Central memory CD8-positive, alpha-beta T cell (primary cell): ENCODE data around the gene TENM3.

Source experiments
- ATAC-seq: fragments of 150-1000 bp; cut with Tn5 transposase; replicated peaks from 2 replicates; pipeline ENCODE4 v1.10.0; 2022; ENCODE audit warnings: mild to moderate bottlenecking, moderate FRiP score, moderate number of reproducible peaks; ENCODE audit not compliant: poor library complexity, severe bottlenecking; ENCODE audit errors: extremely low read depth
- DNase-seq, 2 donors: peaks; one replicate each; pipeline ENCODE4 v3.0.0; 2021; ENCODE audit warnings: low spot score in 2 of 2
- H3K27ac Mint-ChIP-seq: one replicate; pipeline ENCODE4 v1.8.0; 2022; ENCODE audit warnings: low read depth, mild to moderate bottlenecking, moderate library complexity, mixed read lengths
- H3K27me3 Mint-ChIP-seq: one replicate; pipeline ENCODE4 v1.8.0; 2022; ENCODE audit warnings: mixed read lengths
- H3K36me3 Mint-ChIP-seq: one replicate; pipeline ENCODE4 v1.8.0; 2022; ENCODE audit warnings: mild to moderate bottlenecking, moderate library complexity, mixed read lengths; ENCODE audit not compliant: insufficient read depth
- H3K4me1 Mint-ChIP-seq: one replicate; pipeline ENCODE4 v1.8.0; 2022; ENCODE audit warnings: mixed read lengths
- H3K4me3 Mint-ChIP-seq: one replicate; pipeline ENCODE4 v1.8.0; 2022; ENCODE audit warnings: mild to moderate bottlenecking, moderate library complexity, mixed read lengths
- H3K9me3 Mint-ChIP-seq: one replicate; pipeline ENCODE4 v1.8.0; 2022; ENCODE audit warnings: mixed read lengths

TENM3 gene

GRCh38 chr4:182839256-182839655, 596.1 kb downstream of the TENM3 start:
- Mint-ChIP-seq H3K4me1 (no peaks in the 10 kb centered on the region), H3K9me3 (no peaks in the 10 kb centered on the region), H3K4me3 (no peak overlapping the region), H3K27ac (no peak overlapping the region), H3K27me3 (peaks cover 71% of the 10 kb centered on the region), H3K36me3 (no peaks in the 10 kb centered on the region)
- DNase-seq (no peak), ATAC-seq (no peak)

DNA sequence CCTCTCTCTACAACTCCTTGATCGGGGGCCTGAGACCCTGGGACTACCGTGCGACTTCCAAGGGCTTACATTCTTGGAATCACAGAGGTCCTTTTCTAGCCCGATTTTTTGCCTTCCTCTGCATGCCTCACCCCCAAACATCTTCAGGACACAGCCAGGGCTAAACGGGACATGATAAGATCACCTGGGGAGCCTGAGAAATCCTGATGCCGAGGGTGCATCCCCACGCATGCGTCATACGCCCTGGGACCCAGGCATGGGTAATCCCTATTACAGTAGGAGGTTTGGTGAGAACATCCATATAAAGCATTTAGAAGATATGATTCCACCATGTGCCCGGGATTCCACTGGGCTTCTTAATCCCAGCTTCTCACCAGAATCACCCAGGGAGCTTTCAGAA, 596.9 kb downstream of the TENM3 start:
- Mint-ChIP-seq H3K27me3 (peaks cover 78% of the 10 kb centered on the region), H3K36me3 (no peaks in the 10 kb centered on the region), H3K4me3 (no peak overlapping the region), H3K27ac (no peak overlapping the region), H3K4me1 (no peaks in the 10 kb centered on the region), H3K9me3 (no peaks in the 10 kb centered on the region)
- DNase-seq, result no peak
- no peak for ATAC-seq

DNA sequence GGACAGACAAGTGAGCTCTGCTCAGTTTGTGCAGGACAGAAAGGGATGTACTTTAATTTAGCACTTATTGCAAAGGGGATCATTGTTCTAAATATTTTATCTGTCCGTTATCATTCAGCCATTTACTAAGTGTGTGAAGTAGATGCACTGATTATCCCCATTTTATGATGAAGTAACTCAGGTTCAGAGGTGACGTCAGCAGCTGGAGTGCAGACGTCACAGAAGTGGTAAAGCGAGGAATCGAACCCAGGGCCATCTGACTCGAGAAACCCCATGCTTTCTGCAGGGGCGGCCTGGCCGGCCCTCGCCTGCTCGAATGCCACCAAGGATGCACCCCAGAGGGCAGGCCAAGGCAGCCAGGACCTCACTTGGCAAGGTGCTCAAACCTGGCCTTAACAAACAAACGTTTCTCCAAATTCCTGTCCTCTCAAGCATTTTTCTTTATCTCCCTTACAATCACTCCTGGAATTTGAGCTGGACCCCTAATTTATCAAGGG, 599.0 kb downstream of the TENM3 start:
- ATAC-seq (no peak), DNase-seq (no peak)
- H3K4me1 Mint-ChIP-seq, result no peaks in the 10 kb centered on the region
- H3K9me3 Mint-ChIP-seq, result no peaks in the 10 kb centered on the region
- no peaks in the 10 kb centered on the region for H3K36me3 Mint-ChIP-seq
- no peak overlapping the region for H3K27ac Mint-ChIP-seq
- H3K4me3 Mint-ChIP-seq, result no peak overlapping the region
- H3K27me3 Mint-ChIP-seq, result peaks cover 74% of the 10 kb centered on the region

DNA sequence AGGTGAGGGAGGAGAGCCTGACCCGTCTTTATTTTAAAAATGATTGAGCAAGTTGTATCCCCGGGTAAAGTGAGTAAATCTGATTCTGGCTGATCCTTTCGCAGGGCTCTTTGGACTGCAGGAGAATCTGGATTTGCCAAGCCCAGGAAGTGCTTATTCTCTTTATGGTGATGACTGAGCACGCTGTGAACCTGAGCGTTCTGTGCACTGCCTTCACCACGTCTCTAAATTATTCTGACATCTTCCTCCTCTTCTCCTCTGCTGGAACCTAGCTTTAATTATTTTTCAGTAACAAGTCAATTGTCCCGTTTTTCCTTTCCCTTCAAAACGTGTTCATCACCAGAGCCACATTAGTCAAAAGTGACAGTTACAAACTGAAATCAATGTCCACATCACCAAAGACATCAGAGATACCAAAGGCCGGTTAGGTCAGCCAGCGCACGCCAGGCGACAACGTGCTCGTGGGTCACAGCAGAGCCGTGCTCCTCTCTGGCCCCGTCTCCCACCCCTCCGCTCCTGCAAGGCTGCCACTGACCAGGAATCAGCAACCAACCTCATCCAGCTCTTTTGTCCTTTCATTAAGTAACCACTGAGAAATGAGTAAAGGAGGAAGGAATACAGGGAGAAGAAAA, 599.7 kb downstream of the TENM3 start:
- ATAC-seq, result no peak
- Mint-ChIP-seq H3K27me3 (peaks cover 66% of the 10 kb centered on the region), H3K36me3 (no peaks in the 10 kb centered on the region), H3K4me1 (no peaks in the 10 kb centered on the region), H3K4me3 (no peak overlapping the region), H3K27ac (no peak overlapping the region), H3K9me3 (no peaks in the 10 kb centered on the region)
- DNase-seq, result no peak

DNA sequence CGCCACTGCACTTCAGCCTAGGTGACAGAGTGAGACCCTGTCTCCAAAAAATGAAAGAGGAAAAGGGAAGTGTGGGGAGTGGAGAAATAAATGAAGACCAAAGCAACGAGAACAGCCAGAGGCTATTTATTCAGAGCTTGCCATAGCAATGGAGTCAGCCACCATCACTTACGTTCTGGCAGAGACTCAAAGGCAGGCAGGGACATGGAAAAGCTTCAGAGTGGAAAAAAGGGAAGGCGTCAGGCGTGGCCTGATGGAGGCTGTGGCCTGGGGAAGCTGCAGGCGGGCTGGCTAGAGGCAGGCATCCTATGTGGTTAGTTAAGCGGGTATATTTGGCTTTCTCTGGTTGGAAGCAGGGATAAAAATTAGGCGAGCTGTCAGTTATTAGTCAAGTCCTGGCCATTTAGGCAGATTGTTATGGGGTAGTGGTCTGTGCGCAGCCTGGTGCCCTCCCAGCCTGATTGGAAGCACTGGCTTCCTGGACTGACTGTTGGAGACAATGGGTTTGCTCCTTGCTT, 600.7 kb downstream of the TENM3 start:
- Mint-ChIP-seq H3K9me3 (no peaks in the 10 kb centered on the region), H3K4me3 (no peak overlapping the region), H3K27ac (no peak overlapping the region), H3K27me3 (peaks cover 56% of the 10 kb centered on the region), H3K36me3 (no peaks in the 10 kb centered on the region), H3K4me1 (no peaks in the 10 kb centered on the region)
- no peak for DNase-seq
- no peak for ATAC-seq

- no peak for DNase-seq
- no peaks in the 10 kb centered on the region for H3K36me3 Mint-ChIP-seq
- no peaks in the 10 kb centered on the region for H3K9me3 Mint-ChIP-seq
- no peak for ATAC-seq
- H3K4me3 Mint-ChIP-seq, result no peak overlapping the region
- H3K27me3 Mint-ChIP-seq, result peaks cover 43% of the 10 kb centered on the region
- H3K27ac Mint-ChIP-seq, result no peak overlapping the region
- no peaks in the 10 kb centered on the region for H3K4me1 Mint-ChIP-seq
Measured at GRCh38 chr4:182845618-182846017, 602.4 kb downstream of the TENM3 start.

DNA sequence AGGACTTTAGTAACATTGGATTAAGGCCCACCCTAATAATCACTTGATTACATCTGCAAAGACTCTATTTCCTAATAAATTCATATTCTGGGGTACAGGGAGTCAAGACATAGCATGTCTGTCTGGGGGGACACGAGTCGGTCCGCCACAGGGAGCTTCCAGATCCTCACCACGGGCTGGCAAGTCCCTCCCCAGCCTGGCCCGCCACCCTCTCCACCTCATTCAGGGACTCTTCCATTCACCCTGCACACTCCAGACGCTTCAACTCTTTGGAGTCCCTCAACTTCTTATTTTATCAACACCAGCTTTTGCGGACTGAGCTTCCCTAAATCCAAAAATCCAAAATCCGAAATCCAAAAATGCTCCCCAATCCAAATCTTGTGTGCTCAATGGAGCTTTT, 602.8 kb downstream of the TENM3 start:
- H3K4me1 Mint-ChIP-seq, result no peaks in the 10 kb centered on the region
- H3K4me3 Mint-ChIP-seq, result no peak overlapping the region
- no peak overlapping the region for H3K27ac Mint-ChIP-seq
- DNase-seq (no peak), ATAC-seq (no peak)
- no peaks in the 10 kb centered on the region for H3K9me3 Mint-ChIP-seq
- peaks cover 39% of the 10 kb centered on the region for H3K27me3 Mint-ChIP-seq
- H3K36me3 Mint-ChIP-seq, result no peaks in the 10 kb centered on the region

DNA sequence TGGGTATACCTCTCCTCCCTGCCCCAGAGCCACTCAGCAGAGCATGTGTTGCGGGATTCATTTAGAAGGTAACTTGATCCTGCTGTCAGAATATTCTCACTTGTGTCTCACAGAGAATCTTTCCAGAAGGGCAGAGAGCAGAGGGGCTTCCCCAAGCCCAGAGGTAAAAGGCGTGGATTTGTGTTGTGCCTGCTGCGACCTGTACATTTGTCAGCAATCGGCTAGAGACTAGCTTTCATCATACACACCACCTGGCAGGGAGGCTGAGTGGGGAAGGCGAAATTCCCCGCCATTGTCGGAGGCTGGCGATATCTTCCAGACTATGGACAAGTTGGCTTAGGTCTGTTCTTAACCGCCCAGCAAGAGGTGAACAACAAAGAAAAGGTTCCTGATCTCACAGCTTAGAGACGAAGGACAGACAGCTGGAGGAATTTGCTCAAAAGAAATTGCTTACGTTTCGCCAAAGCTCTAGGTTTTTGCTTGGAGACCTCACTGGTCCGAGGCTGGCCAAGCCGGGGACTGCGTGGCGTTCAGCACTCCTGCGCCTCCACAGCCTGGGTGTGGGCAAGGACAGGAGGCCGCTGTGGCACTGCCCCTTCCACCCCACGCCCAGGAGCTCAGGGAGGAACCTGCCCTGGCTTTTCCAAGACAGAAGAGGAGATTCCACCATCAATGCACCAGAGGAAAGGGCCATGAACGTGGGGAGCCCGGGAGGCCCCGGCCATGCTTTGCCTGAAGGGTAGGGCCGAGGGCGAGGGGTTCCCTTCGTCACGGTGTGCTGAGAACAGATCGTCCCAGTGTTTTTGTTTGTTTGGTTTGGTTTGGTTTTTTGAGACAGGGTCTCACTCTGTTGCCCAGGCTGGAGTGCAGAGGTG, 604.6 kb downstream of the TENM3 start:
- ATAC-seq, result no peak
- no peaks in the 10 kb centered on the region for H3K9me3 Mint-ChIP-seq
- no peak for DNase-seq
- no peak overlapping the region for H3K4me3 Mint-ChIP-seq
- H3K27ac Mint-ChIP-seq, result no peak overlapping the region
- peaks cover 43% of the 10 kb centered on the region for H3K27me3 Mint-ChIP-seq
- H3K4me1 Mint-ChIP-seq, result no peaks in the 10 kb centered on the region
- H3K36me3 Mint-ChIP-seq, result no peaks in the 10 kb centered on the region

GRCh38 chr4:182848685-182849084, 605.5 kb downstream of the TENM3 start:
- Mint-ChIP-seq H3K36me3 (no peaks in the 10 kb centered on the region), H3K9me3 (no peaks in the 10 kb centered on the region), H3K4me3 (no peak overlapping the region), H3K27me3 (peaks cover 39% of the 10 kb centered on the region), H3K4me1 (no peaks in the 10 kb centered on the region), H3K27ac (no peak overlapping the region)
- ATAC-seq (no peak), DNase-seq (no peak)
